SK-N-SH (cell line): ENCODE data around the gene FCN3. TPM values are rescaled to one million over a fixed set of nuclear protein-coding genes. Genes with fewer than 3 reads are reported as not detected.

ENCODE experiments used
- ELF1 ChIP-seq: IDR thresholded peaks from 2 replicates; pipeline ENCODE4 v1.4.0; 2012
- FOSL2 ChIP-seq: IDR thresholded peaks from 2 replicates; pipeline ENCODE4 v1.4.0; 2012; ENCODE audit warnings: low read depth, mild to moderate bottlenecking, moderate library complexity, borderline replicate concordance
- FOXM1 ChIP-seq: IDR thresholded peaks from 2 replicates; pipeline ENCODE4 v1.4.0; 2012; ENCODE audit warnings: low read depth, mild to moderate bottlenecking
- JUND ChIP-seq: IDR thresholded peaks from 2 replicates; pipeline ENCODE4 v1.4.0; 2012
- NFIC ChIP-seq: IDR thresholded peaks from 2 replicates; pipeline ENCODE4 v1.4.0; 2012; ENCODE audit warnings: borderline replicate concordance
- POLR2AphosphoS5 ChIP-seq: IDR thresholded peaks from 2 replicates; pipeline ENCODE4 v1.6.1; 2012; ENCODE audit warnings: low read depth, low read length
- REST ChIP-seq: IDR thresholded peaks from 2 replicates; pipeline ENCODE4 v1.6.1; 2012; ENCODE audit warnings: mild to moderate bottlenecking, low read depth, low read length, moderate library complexity
- RXRA ChIP-seq: IDR thresholded peaks from 2 replicates; pipeline ENCODE4 v1.4.0; 2012; ENCODE audit warnings: low read depth, mild to moderate bottlenecking, borderline replicate concordance
- TCF12 ChIP-seq: IDR thresholded peaks from 2 replicates; pipeline ENCODE4 v1.4.0; 2012
- TEAD4 ChIP-seq: IDR thresholded peaks from 2 replicates; pipeline ENCODE4 v1.4.0; 2012; ENCODE audit warnings: mild to moderate bottlenecking, borderline replicate concordance; ENCODE audit not compliant: insufficient read depth
- USF2 ChIP-seq: fragments of 150-350 bp; IDR thresholded peaks from 2 replicates; pipeline ENCODE4 v1.6.1; 2017; ENCODE audit warnings: antibody characterized with exemption, low read length, low read depth, borderline replicate concordance
- ZBTB33 ChIP-seq: IDR thresholded peaks from 2 replicates; pipeline ENCODE4 v1.4.0; 2012; ENCODE audit warnings: low read depth, borderline replicate concordance
- polyA plus RNA-seq, 3 experiments: library from polyadenylated mRNA; depleted of rRNA; stranded (reverse); fragments of >200 nt; gene quantifications; 2 replicates each; pipeline ENCODE4 v1.2.3, GENCODE V29; 2012

FCN3 gene
- polyA plus RNA-seq, 1 of the 3 experiments (the other 2 are of a cell fraction): not detected

GRCh38 chr1:27364696-27365371 lies 9.8 kb downstream of the FCN3 start (continued):
- TF ChIP-seq REST (no peak), ZBTB33 (no peak), FOXM1 (no peak), ELF1 (no peak), FOSL2 (no peak), USF2 (no peak), RXRA (no peak), POLR2AphosphoS5 (no peak), TCF12 (no peak), TEAD4 (no peak), NFIC (no peak), JUND (no peak)
